NCI-H128 (cell line): ENCODE data around the gene PPM1H.

Experiments
- DNase-seq: peaks from one replicate; lab custom pipeline; 2025; ENCODE audit not compliant: unreplicated experiment; lab: John Stamatoyannopoulos, UW

PPM1H gene

GRCh38 chr12:62717643-62718042 lies 217.3 kb downstream of the PPM1H start:
- no peak for DNase-seq

DNA sequence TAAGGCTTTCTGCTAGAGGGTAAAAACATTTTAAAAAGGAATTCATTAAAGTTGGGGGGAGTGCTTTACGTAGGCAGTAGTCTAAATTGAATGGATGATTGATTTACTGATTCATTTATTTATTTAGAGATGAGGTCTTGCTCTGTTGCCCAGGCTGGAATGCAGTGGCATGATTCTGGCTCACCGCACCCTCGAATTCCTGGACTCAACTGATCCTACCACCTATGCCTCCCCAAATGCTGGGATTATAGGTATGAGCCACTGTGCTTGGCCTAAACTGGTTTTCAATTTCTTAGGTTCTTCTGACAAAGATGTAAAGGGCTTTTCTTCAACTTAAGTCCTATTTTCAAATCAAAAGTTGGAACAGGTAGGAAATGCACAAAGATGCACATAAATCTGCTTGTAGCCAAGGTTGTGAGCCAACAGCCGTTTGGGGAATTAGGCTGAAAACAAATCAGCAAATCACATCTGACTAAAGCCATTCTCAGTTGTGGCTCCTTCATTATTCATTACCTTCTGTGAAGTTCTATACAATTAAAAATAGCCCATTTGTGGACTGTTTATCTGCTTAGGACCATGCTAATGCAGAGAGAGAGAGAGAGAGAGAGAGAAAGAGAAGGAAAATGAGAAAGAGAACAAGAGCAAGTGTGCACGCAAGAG lies 218.0 kb downstream of the PPM1H start:
- no peak for DNase-seq

DNA sequence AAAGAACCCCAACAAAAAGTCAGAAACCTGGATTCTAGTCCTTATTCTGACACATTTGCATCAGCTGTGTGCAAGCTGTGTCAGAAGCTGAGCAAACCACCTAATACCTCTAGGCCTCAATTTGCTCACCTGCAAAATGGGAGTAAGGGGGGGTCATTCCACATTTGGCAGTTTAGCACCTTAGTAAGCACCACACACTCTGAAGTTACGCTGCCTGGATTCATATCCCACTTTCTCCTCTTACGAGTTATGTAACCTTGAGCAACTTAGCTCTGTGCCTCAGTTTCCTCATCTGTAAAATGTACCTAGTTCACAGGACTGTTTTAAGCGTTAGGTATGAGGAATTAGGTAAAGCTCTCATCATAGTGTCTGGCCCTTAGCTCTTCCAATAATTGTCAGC lies 218.9 kb downstream of the PPM1H start:
- no peak for DNase-seq

DNA sequence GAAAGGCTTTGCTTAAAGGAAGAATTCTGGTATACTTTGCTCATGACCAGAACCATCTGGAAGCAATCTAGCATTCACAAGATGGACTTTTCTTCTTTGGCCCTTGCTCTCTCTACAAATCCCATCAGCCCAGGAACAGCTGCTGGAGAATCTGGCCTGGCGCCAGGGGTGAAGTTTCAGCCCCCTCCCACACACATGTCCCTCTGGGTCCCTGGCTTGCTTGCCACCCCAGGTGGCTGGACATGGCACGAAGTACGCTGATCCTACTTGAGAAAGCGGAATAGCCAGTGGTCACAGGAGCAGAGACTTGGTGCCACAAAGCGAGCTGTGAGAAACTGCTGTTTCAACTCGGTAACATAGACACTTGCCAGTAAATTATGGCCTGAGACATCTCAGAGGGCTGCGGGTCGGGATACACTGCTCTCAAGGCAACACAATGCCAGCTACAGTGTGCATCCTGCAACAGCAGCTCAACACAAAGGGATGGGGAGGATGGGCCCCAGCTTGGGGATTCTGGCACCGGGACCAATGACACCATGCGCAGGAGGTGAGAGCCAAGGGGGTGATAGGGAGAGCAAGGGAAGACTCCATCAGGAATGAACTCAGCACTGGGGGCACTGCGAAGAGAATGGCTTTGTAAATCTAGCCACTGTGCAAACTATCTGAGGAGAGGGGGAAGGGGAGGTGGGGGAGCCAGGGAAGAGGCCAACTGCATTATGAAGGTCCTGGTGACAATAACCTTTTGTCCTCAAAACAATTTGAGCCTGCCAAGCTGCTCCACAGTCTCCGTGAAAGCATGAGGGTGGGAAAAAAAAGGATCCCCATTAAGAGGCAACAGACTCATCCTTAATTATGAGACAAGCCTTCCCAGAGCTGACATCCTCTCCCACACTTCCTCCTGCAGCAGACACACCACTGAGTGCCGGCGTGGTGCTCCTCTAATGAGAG lies 219.9 kb downstream of the PPM1H start:
- no peak for DNase-seq

- no peak for DNase-seq
Observed at GRCh38 chr12:62714181-62714773, 220.7 kb downstream of the PPM1H start.

DNA sequence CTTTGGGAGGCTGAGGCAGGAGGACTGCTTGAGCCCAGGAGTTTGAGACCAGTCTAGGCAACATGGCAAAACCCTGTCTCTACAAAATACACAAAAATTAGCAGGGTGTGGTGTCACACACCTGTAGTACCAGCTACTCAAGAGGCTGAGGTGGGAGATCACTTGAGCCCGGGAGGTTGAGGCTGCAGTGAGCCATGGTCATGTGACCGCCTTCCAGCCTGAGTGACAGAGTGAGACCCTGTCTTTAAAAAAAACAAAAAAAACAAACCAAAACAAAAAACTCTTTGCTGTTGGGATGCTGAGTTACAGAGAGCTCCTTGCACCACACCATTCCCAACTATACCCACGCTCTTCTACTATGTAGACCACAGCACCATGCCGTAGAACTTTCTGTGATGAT lies 221.2 kb downstream of the PPM1H start:
- DNase-seq: no peak

GRCh38 chr12:62712681-62713573 lies 222.0 kb downstream of the PPM1H start:
- no peak for DNase-seq

GRCh38 chr12:62711631-62712241 lies 223.2 kb downstream of the PPM1H start:
- DNase-seq: no peak

DNA sequence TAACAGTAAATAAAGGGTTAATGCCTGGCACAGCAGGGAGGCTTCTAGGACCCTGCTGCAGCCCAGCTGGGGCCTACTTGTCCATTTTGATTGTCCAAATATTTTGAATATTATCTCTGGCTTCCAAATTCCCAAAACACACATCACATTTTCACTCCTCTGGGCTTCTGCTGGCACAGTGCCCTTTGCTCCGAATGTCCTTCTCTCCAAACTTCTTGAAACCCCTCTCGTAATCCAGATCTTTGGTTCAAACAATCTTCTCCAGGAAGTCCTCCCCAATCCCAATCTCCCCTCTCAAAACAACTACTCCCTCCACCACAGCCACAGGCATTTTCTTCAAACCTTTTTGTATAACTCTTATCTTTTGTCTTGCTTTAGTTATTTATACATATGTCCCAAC lies 225.6 kb downstream of the PPM1H start:
- DNase-seq: no peak

DNA sequence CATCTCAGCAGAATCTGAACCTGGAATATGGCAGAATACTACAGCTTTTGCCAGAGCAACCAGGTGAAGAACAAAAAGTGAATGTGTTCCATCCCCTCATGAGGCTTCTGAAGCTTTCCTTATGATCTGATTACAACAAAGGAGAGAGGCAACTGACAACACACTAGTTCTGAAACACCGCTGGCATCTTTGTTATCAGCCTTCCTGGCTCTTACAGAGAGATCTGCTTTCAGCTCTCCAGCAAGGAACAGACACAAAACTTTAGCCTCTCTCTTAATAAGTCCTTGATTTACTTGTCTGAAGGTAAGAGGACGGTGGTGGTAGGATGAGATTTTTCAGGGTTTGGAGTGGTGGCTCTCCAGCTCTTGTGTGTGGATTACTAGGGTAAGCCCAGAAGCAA lies 227.0 kb downstream of the PPM1H start:
- no peak for DNase-seq

DNA sequence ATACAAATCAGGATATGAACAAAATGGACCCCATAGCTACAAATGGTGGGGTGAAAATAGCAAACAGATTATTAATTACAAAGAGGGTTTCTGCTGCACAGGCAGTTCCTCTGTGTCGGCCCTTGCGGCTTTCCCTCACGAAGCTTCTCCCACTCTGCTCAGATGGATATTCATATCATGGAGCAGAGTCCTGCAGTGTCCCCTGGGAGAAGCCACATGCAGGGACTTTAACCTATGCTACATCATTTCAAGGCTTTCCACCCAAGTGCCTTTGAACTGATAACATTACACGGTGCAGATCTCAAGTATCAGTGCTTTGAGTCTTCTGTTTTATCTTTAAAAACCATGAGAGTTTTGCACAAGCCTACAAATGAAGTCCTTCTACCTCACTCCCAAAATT lies 229.1 kb downstream of the PPM1H start:
- no peak for DNase-seq

DNA sequence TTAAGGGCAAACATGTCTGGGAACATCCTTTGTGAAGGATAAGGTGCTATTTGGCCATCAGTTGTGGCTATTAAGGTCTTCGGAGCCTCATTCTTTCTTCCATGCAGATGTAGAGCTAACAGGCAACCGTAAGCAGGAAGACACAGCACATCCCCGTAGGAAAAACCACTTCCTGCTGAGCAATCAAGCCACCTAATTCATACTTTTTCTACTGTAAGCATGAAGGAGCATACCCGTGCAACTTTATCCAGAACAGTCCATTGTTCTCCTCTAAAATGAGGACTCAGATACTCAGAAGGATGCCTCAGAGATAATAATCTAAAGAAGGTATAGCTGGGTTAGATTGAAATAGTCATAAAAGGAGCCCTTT lies 232.0 kb downstream of the PPM1H start:
- DNase-seq: no peak

DNA sequence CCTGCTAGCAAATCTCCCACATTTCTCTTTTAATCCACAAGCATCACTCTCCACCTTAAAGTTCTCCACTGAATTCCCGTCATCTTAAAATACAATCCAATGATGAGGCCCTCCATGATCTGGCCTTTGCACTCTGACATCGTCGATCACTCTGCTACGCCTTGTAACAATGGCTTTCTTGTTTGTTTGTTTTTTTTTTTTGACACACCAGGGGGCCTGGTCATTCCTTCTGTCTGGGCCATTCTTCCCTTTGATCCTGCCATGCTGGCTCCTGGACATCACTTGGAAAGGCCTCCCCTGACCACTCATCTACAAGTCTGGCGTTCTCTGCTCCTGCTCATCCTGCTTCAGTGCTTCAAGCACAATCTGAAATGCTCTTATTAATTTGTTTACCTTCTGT lies 233.5 kb downstream of the PPM1H start:
- DNase-seq: no peak

DNA sequence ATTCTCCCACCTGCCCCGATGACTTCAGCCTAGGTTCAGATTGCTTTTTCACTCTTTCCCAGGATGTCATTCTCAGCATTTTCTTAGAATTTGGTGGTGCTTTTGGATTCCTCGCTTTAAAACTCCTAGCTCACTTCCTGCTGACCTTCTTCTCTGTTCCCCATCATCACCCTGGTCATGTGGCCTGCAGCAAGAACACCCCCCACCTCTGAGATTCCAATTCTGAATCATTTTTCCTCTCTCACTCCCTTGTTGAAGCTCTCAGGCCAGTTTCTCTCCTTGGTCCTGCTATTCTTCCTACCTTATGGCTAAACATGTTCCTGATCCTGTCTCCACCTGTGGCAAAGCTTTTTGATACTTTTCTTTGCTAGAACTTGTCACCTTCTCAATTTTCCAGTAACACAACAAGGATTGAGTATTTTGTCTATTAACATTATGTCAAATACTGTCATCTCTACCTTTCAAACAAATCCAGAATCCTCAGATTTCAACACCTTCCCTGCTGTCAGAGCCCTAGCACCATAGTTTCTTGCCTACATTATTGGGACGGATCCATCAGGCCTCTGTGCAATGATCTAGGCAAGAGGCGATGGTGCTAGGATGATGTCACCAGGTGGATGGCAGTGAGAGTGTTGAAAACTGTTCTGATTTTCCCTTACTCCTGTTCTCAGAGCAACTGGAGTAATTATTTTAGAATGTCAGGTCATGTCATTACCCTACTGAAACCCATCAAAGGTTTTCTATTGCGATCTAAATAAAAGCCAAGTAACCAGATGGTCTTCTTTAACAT lies 234.7 kb downstream of the PPM1H start:
- DNase-seq: no peak

- no peak for DNase-seq
Observed at GRCh38 chr12:62698701-62699101, 236.2 kb downstream of the PPM1H start.

DNA sequence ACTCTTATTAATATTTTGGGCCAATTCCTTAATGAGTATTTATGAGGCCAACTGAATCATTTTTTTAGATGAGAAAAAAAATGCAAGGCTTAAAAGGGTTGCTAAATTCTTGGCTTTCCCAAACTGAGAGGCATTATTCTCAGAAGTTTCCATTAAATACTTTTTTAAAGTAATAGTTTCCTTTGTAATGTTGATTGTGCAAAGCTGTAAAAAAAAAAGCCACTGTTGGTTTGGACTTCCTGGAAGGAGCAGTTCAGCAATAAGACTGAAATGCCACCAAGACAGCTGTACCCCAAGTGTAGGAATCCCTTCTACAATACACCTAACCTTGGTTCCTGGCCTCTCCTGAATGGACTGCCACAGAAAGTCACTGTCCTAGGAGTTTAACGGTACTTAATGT lies 237.1 kb downstream of the PPM1H start:
- DNase-seq: no peak

DNA sequence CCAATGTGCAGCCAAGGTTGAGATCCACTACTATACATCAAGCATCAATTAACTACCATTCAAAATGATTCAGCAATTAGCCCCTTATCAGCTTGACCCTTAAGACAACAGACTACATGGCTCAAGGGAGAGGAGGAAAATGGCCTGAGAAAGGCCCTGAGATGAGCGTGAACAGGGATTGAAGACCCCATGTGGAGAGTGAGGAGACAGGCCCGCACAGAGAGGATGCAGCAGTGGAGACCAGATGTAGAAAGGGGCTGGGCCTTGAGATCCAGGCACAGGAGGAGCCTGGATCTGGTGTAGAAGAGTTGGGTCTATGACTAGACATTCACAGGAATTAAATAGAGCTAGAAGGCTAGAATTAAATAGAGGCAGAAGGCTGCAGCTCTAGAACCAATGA lies 239.3 kb downstream of the PPM1H start:
- no peak for DNase-seq

DNA sequence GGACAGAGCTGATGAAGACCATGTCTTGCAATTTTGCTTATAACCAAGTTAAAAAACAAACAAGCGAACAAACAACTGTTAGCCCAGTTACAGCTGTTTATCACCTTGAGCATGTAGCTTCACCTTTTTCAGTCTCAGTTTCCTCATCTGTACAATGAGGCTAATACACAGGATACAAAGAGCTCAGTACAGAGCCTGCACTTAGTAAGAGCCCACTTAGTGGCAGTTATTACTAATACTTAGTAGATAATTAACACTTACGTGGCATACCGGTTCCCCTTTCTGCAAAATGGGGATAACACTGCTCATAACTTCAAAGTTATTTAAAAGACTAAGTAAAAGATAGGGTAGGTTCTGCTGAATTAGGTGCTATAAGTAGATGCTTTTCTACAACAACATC lies 240.3 kb downstream of the PPM1H start:
- no peak for DNase-seq

DNA sequence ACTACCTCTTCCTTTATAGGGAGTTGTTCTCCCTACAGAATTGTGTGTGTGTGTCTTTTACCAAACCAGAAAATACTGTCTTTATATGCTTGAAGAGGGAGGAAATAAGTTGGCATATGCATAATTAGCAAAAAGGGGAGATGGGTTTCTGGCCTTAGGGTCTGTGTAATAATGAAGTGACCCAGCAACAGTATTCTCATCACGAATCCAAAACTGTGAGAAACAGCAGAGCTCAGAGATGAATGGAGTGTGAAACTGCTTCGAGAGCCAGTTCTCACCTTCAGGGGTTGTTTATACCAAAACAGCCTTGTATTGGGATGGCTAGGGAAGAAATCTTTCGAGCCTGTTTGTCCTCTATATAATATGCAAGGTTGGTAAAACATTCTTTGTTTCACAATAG lies 240.8 kb downstream of the PPM1H start:
- no peak for DNase-seq
